HG03280 (cell line): ENCODE results near the gene ASXL1.
"Not testable (repeated sequence)": the region's sequence is repeated elsewhere in the genome, so short reads cannot be mapped to it uniquely, and the experiment has no call there.

Experiments
- ATAC-seq: cut with Tn5 transposase; IDR thresholded peaks from one replicate; pipeline ENCODE4 v1.9.1; 2021; ENCODE audit warnings: mild to moderate bottlenecking, moderate library complexity; ENCODE audit not compliant: unreplicated experiment

The ASXL1 gene

GRCh38 chr20:32336918-32337347 is 21.2 kb upstream of the ASXL1 start:
- no peak for ATAC-seq

DNA sequence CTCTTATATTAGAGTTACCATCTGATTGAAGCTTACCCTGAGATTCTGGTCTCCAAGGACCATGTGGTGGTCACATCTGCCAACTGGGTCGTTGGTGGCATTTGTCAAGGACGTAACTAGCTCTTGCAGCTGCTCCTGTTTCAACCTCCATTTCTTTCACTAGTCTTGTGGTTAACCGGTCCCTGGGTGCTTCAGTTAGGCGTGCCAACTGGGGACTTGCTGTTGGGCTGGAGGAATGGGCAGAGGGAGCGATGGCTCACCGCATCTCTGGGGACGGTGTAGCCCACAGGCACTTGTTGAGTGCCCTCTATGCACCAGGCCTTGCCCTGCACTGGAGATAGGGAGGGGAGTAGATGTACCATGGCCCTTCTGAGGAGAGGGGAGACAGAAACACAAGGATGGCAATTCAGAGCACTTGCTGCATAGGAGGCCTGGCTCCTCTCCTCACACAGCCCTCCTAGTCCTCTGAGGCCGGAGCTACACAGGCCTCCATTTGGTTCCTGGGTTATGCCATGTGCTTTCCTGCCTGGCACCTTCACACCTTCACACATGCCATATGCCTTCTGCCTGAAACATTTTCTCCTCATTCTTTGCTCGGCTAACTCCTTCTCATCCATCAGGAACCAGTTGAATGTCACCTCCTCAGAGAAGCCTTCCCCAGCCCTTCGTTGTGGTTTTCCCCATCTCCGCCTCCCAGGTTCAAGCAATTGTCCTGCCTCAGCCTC is 20.0 kb upstream of the ASXL1 start:
- no peak for ATAC-seq

GRCh38 chr20:32338665-32339064 is 19.5 kb upstream of the ASXL1 start:
- no peak for ATAC-seq

DNA sequence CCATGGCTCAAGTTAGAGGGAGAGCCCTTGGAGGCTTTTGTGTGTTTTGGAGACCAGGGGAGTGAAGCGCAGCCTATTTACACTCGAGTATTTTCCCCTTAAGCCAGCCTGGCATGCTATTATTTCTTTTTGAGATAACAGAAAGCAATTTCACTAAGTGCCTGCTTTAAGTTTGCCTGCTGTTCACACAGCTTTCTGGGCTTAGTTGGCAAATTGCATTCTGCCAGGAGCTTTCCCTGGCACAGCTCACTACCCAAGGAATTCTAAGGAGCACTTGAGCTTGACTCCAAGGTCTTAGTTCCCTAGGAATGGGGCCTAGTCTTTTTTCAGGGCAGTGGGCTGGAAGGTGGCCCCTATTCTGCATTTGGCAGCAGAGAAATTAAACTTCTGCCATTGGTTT is 19.0 kb upstream of the ASXL1 start:
- no peak for ATAC-seq

DNA sequence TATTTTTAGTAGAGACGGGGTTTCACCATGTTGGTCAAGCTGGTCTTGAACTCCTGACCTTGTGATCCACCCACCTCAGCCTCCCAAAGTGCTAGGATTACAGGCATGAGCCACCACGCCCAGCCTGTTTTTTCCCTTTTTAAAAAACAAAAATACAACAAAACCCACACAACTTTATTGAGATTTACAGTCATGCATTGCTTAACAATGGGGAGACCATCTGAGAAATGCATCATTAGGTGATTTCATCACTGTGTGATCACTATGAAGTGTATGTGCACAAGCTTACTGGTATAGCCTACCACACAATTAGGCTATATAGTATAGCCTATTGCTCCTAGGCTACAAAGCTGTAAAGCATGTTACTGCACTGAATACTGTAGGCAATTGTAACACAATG is 17.1 kb upstream of the ASXL1 start:
- not testable (repeated sequence) for ATAC-seq

DNA sequence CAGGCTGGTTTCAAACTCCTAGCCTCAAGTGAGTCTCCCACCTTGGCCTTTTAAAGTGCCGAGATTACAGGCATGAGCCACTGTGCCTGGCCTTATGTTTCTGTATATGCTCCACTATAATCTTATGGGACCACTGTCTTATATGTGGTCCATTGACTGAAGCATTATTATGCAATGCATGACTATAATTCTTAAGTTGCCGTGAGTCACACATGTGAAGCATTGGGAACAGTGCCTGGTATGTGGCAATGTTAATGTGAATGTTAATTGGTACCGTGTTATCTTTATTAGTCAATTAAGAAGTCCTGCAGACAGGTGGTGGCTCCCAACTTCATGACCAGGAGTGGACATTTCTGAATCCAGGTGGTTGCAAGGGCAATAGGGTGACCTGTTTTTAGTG is 14.7 kb upstream of the ASXL1 start:
- no peak for ATAC-seq

DNA sequence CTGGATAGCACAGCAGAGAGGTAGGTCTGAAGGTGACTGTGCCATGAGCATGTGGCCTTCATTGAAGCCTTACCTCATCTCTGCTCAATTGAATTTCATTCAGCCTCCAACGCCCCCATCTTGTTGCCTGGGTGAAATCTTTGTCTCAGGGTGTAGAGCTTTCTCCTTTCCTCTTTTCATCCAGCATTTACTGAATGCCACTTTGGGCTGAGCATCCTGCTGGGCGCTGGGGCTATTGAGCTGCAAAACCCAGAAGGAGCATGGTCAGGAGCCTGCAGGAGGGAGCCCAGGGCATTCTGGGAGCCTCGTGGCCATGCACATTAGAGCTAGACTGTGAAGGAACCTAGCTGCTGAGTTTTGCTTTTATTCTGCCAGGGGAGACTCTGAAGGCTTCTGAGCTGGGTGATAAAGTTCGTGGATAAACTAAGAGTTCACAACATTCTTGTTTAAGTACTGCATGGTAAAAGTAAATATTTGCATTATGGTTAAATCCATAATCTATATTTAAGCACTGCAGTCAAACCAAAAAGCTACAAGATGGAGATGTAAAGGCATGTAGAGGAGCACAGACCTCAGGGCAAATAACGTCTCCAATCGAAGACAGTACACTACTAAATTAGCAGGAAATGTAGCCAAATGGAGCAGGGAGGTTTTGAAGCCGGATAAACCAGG is 13.2 kb upstream of the ASXL1 start:
- no peak for ATAC-seq

DNA sequence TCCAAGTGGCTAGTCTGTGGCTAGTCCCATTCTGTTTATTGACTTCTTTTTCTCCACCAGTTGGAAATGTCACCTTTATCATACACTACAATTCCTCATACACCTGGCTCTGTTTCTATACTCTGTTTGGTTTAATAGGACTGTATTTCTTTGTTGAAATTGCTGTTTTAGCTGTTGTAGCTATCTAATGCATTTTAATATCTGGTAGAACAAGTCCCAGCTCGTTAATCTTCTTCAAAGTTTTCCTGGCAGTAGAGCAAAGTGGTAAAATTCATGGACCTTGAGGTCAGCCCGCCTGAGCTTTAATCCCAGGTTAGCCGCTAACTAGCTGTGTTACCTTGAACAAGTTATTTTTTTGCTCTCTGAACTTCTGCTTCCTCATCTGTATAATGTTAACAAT is 9.9 kb upstream of the ASXL1 start:
- ATAC-seq = no peak

GRCh38 chr20:32350421-32350820 is 7.7 kb upstream of the ASXL1 start:
- no peak for ATAC-seq

DNA sequence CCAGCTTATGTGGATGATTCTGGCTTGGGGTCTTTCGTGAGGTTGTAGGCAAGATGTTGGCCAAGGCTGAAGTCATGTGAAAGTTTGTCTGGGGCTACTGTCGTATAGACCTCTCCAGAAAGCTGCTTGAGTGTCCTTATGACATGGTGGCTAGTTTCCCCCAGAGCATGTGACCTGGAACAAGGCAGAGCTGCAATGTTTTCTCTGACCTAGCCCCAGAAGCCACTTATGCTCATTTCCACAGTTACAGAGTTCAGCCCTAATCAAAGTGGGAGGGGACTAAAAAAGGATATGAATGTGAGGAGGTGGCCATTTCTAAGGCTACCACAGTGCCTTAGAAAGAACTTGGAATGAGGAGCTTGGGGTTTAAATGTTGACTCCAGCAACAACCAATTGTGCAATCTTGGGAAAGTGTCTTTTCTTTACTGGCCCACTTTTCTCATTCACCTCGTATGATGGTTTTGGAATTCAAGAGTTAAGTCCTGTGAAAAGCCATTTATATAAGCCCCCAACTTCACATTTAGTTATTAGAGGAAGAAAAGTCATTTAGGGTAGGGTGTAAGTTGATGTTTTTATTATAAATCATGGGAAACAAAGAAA is 5.9 kb upstream of the ASXL1 start:
- no peak for ATAC-seq

DNA sequence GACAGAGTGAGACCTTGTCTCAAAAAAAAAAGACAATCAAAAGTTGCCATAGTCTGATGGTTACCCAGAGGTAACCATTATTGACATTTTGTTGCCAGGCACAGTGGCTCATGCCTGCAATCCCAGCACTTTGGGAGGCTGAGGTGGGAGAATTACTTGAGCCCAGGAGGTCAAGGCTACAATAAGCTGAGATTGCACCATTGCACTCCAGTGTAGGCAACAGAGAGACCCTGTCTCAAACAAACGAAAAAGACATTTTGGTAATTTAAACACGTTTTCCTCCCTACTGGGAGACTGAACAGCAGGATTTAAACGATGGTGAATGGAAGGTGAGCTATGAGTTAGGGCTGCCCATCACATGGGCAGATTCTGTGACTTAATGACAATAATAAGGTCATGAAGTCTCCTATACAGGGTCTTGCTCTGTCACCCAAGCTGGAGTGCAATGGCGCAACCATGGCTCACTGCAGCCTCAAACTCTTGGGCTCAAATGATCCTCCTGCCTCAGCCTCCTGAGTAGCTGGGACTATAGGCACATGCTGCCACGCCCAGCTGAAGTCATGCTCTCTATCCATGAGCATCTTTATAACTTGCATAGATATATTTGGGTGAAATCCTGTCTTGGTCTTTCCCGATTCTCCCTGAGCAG is 4.2 kb upstream of the ASXL1 start:
- no peak for ATAC-seq

- no peak for ATAC-seq
These were observed 3.3 kb upstream of the ASXL1 start for GRCh38 chr20:32354592-32355416.

GRCh38 chr20:32355417-32355841 is 2.7 kb upstream of the ASXL1 start:
- no peak for ATAC-seq

DNA sequence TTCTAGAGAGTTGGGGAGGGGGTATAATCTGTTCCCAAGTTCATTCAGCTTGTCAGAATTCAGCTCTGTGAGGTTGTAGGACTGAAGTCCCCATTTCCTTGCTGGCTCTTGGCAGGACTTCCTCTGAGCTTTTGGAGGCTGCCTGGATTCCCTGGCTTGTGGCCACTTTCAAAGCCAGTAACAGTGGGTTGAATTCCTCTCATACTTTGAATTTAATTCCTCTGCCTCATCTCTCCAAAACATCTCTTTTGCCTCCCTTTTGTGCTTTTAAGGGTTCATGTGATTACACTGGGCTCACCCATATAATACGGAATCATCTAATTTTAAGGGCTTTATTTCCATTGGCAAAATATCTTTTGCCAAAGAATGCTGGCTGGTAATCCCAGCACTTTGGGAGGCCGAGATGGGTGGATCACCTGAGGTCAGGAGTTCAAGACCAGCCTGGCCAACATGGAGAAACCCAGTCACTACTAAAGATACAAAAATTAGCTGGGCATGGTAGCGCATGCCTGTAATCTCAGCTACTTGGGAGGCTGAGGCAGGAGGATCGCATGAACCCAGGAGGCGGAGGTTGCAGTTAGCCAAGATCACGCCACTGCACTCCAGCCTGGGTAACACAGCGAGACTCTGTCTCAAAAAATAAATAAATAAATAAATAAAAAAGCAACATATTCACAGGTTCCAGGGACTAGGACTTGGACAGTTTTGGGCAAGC is 2.1 kb upstream of the ASXL1 start:
- not testable (repeated sequence) for ATAC-seq

GRCh38 chr20:32356622-32357374 is 1.3 kb upstream of the ASXL1 start:
- no peak for ATAC-seq

DNA sequence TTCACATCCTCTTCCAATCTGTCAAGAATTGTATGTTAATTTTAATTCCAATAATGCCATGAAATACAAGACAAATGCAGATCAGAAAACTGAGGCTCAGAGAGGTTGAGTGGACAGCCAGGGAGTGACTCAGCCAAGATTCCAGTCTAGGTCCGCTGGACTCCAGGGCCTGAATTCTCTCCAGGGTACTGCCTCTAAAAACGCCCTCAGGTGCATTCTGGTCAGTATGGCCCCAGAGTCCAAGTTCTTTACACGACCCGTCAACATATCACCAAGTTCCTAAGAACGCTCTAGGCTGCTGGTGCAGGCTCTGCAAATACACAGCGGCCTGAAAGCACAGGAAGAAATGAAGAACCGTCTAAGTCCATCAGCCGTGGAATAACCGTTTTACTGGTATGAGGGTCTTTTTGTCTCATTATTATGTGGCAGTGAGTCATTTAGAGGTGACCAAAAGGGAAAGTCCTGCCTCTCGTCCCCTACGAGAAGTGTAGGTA is 709 bp upstream of the ASXL1 start:
- peak; percentile 0 for ATAC-seq

DNA sequence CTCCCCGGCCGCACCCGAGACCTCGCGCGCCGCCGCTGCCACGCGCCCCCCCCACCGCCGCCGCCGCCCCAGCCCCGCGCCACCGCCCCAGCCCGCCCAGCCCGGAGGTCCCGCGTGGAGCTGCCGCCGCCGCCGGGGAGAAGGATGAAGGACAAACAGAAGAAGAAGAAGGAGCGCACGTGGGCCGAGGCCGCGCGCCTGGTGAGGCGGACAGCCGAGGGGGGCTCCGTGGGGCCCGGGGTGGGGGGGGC is 426 bp downstream of the ASXL1 start:
- ATAC-seq = no peak

GRCh38 chr20:32358883-32359632 is 927 bp downstream of the ASXL1 start:
- ATAC-seq = peak; percentile 30
